ENCODE measurements around the gene VAX1. TPM values are rescaled to one million over a fixed set of nuclear protein-coding genes. Genes with fewer than 3 reads are reported as not detected.

VAX1 gene
- total RNA-seq, 1 donor from 2014 or later = not detected

DNA sequence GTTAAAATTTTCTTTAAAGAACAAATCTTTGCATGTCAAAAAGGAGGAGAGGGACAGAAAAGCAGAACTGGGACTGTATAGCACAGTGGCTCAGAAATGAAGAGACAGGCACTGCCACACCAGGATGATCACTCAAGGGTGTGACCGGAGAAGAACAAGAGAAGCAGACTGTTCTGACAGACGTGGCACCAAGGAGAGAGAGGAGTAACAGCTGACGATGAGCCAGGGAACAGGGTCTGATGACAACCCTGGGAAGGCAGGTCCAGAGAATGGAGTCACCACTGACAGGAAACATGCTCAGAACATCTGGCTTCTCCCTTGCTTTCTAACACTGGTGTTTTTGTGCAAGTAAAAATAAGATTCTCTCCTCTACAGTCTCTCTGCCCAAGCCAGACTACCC lies 14.6 kb upstream of the VAX1 start:
- no peak for DNase-seq (ENCODE audit: low spot score in 2 of 2)
- no peak overlapping the region for H3K27ac ChIP-seq
- TF ChIP-seq CTCF (IDR thresholded peaks at IDR 0.05) = no peak
- no peaks in the 10 kb centered on the region for H3K4me1 ChIP-seq
- intact Hi-C loops (cut with DNase I) = no loop called here
- H3K27me3 ChIP-seq = no peaks in the 10 kb centered on the region
- no peaks in the 10 kb centered on the region for H3K36me3 ChIP-seq
- no peak overlapping the region for H3K4me3 ChIP-seq
- H3K9me3 ChIP-seq = no peaks in the 10 kb centered on the region

GRCh38 chr10:117148284-117148683 lies 10.2 kb upstream of the VAX1 start:
- Histone ChIP-seq H3K4me3 (no peak overlapping the region), H3K9me3 (no peaks in the 10 kb centered on the region), H3K27me3 (no peaks in the 10 kb centered on the region), H3K4me1 (no peaks in the 10 kb centered on the region), H3K27ac (no peak overlapping the region), H3K36me3 (no peaks in the 10 kb centered on the region)
- no peak for TF ChIP-seq CTCF (IDR thresholded peaks at IDR 0.05)
- intact Hi-C loops (cut with DNase I) = no loop called here
- no peak for DNase-seq (ENCODE audit: low spot score in 2 of 2)

DNA sequence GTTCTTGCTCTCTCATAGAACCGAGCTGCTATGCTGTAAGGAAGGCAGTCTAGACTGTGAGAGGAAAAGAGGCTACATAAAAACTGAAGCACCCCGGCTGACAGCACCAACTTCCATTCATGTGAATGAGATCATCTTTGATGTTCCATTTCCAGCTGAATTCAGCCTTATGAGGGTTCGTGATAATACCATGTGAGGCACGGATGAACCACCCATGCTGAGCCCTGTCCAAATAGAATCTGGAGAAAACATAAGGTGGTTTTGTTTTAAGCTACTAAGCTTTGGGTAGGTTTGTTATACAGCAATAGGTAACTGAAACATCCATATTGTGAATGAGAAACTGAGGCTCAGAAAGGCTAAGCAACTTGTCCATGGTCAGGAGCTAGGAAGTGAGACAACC lies 6.9 kb upstream of the VAX1 start:
- Histone ChIP-seq H3K4me1 (no peaks in the 10 kb centered on the region), H3K27me3 (peaks cover 10% of the 10 kb centered on the region), H3K36me3 (no peaks in the 10 kb centered on the region), H3K9me3 (no peaks in the 10 kb centered on the region), H3K4me3 (no peak overlapping the region), H3K27ac (no peak overlapping the region)
- no peak for DNase-seq (ENCODE audit: low spot score in 2 of 2)
- no peak for TF ChIP-seq CTCF (IDR thresholded peaks at IDR 0.05)
- intact Hi-C loops (cut with DNase I) = no loop called here

GRCh38 chr10:117143103-117143823 lies 5.2 kb upstream of the VAX1 start:
- H3K4me3 ChIP-seq = no peak overlapping the region
- H3K27ac ChIP-seq = no peak overlapping the region
- intact Hi-C loops (cut with DNase I) = no loop called here
- no peaks in the 10 kb centered on the region for H3K9me3 ChIP-seq
- H3K4me1 ChIP-seq = no peaks in the 10 kb centered on the region
- H3K36me3 ChIP-seq = no peaks in the 10 kb centered on the region
- no peak for DNase-seq (ENCODE audit: low spot score in 2 of 2)
- TF ChIP-seq CTCF (IDR thresholded peaks at IDR 0.05) = no peak
- peaks cover 18% of the 10 kb centered on the region for H3K27me3 ChIP-seq

- no peaks in the 10 kb centered on the region for H3K36me3 ChIP-seq
- no peaks in the 10 kb centered on the region for H3K9me3 ChIP-seq
- no peak for TF ChIP-seq CTCF (IDR thresholded peaks at IDR 0.05)
- no peak overlapping the region for H3K4me3 ChIP-seq
- no peak for DNase-seq (ENCODE audit: low spot score in 2 of 2)
- H3K27ac ChIP-seq = no peak overlapping the region
- peaks cover 0 to 12% of the 10 kb centered on the region in 2 donors for H3K4me1 ChIP-seq
- peaks cover 31% of the 10 kb centered on the region for H3K27me3 ChIP-seq
- intact Hi-C loops (cut with DNase I) = no loop called here
These were observed 2.4 kb upstream of the VAX1 start for GRCh38 chr10:117140525-117140902.

All from ascending aorta (tissue), 2 donors.